Loucy (cell line): Measurements from ENCODE around the gene REEP1.

ENCODE experiments used
- CTCF ChIP-seq: fragments of 200-600 bp; sonication (generic); conservative IDR thresholded peaks from 2 replicates; pipeline ENCODE4 v1.5.1; 2014; ENCODE audit warnings: mild to moderate bottlenecking, antibody characterized with exemption, low read length
- EZH2phosphoT487 ChIP-seq: fragments of 200-600 bp; IDR thresholded peaks from 2 replicates; pipeline ENCODE4 v1.6.1; 2018; ENCODE audit warnings: antibody characterized with exemption, mild to moderate bottlenecking, moderate library complexity, borderline replicate concordance

- TF ChIP-seq CTCF (no peak), EZH2phosphoT487 (no peak)
These were observed 15.3 kb upstream of the REEP1 start for GRCh38 chr2:86352727-86353221.
